H1 (cell line): ENCODE results near the gene SYNDIG1. TPM values are rescaled to one million over a fixed set of nuclear protein-coding genes. Genes with fewer than 3 reads are reported as not detected.

Experiments used
- CTCF ChIP-seq, 3 experiments: IDR thresholded peaks; 1 replicate in 2 of 3; 2 replicates in 1 of 3; pipeline versions ENCODE4 v1.5.1 to v1.6.1; 2011; ENCODE audit warnings: low read length in 3 of 3, mild to moderate bottlenecking in 3 of 3, inconsistent platforms in 2 of 3, low read depth in 1 of 3, moderate library complexity in 1 of 3; ENCODE audit not compliant: insufficient read depth in 1 of 3; ENCODE audit errors: control extremely low read depth in 1 of 3
- polyA plus RNA-seq, 7 experiments: library from polyadenylated mRNA; depleted of rRNA in 3 of 7; stranded (reverse) in 5 of 7; unstranded in 2 of 7; fragments of >200 nt in 5 of 7; fragments of 200-250 nt in 2 of 7; gene quantifications; 1 replicate in 5 of 7; 2 replicates in 1 of 7; 4 replicates in 1 of 7; pipeline versions ENCODE4 v1.2.1 to v1.2.3, GENCODE V29; 2011 to 2013; ENCODE audit warnings: missing spikeins in 2 of 7, mixed read lengths in 2 of 7
- total RNA-seq: library from RNA; stranded (reverse); fragmentation: NEBNext Ultra II Directional; extraction: Animal tissue kit (Norgen Biotek cat#: 25700); gene quantifications from 2 replicates; pipeline ENCODE4 v1.2.1, GENCODE V29; 2021

The SYNDIG1 gene
- total and polyA plus RNA-seq, 2 of the 8 experiments (the other 6 are each of a cell fraction or from before 2014, with no cell fraction given): 6.5 to 7.8 TPM

GRCh38 chr20:24522452-24523330 lies 53.3 kb downstream of the SYNDIG1 start (continued):
- TF ChIP-seq CTCF (IDR thresholded peaks at IDR 0.05; ENCODE audit: control extremely low read depth in 1 of 3, insufficient read depth in 1 of 3, low read depth in 1 of 3, low read length in 3 of 3): no peak
